Nephron progenitor cell (in vitro differentiated cells): ENCODE data around the gene LRIG1.
A peak's percentile ranks its signal among the peaks of the same experiment; 100 is the strongest.

Experiments used
- DNase-seq: peaks from one replicate; pipeline ENCODE4 v3.0.0; 2021
- H3K27ac Mint-ChIP-seq: 2 replicates; pipeline ENCODE4 v1.8.0; 2021; ENCODE audit warnings: mild to moderate bottlenecking, moderate library complexity, mixed read lengths
- H3K27me3 Mint-ChIP-seq: 2 replicates; pipeline ENCODE4 v1.8.0; 2021; ENCODE audit warnings: mild to moderate bottlenecking, low read depth, mixed read lengths; ENCODE audit not compliant: poor library complexity
- H3K36me3 Mint-ChIP-seq: 2 replicates; pipeline ENCODE4 v1.8.0; 2021; ENCODE audit warnings: low read depth, mixed read lengths
- H3K4me1 Mint-ChIP-seq: 2 replicates; pipeline ENCODE4 v1.8.0; 2021; ENCODE audit warnings: mixed read lengths
- H3K4me3 Mint-ChIP-seq: 2 replicates; pipeline ENCODE4 v1.8.0; 2021; ENCODE audit warnings: mild to moderate bottlenecking, moderate library complexity, mixed read lengths
- H3K9me3 Mint-ChIP-seq: 2 replicates; pipeline ENCODE4 v1.8.0; 2021; ENCODE audit warnings: mild to moderate bottlenecking, moderate library complexity, mixed read lengths
- TF ChIP-seq, protein P1 (sequence below): fragments of 200-600 bp; sonication (generic); IDR thresholded peaks from 2 replicates; pipeline ENCODE4 v1.5.0; 2021; ENCODE audit warnings: antibody characterized with exemption

LRIG1 gene

DNA sequence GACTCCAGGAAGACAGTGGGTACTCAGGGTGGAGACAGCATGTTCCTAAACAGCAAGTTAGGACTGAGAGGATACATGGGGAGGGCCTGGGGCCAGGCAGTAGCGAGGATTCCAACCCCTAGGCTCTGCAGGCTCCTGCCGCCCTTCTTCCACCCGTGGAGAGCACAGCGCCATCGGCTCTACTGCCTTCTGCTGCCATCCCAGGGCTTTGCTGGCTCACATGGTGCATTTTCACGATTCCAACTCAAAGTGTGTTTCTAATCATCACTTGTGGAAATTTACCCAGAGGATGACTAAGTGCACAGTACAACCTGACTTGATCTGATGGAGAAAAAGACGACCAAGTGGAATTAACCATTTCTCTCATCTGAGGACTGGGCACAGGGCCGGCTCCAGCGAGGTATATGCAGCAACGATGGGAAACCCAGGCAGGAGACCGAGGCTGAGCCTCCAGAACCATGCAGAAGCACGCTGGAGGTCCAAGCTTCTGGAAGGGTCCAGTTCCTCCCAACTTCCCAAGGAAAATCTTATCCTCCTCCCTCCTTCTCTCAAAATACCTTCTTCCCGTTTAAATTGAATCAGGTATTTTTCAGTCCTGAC, 104.6 kb downstream of the LRIG1 start:
- peaks cover 60% of the 10 kb centered on the region for H3K4me1 Mint-ChIP-seq
- peaks cover 82% of the 10 kb centered on the region for H3K36me3 Mint-ChIP-seq
- peak overlapping the region; percentile 59 for H3K27ac Mint-ChIP-seq
- H3K4me3 Mint-ChIP-seq: no peak overlapping the region
- H3K9me3 Mint-ChIP-seq: no peaks in the 10 kb centered on the region
- no peak for DNase-seq
- TF ChIP-seq, protein P1, sequence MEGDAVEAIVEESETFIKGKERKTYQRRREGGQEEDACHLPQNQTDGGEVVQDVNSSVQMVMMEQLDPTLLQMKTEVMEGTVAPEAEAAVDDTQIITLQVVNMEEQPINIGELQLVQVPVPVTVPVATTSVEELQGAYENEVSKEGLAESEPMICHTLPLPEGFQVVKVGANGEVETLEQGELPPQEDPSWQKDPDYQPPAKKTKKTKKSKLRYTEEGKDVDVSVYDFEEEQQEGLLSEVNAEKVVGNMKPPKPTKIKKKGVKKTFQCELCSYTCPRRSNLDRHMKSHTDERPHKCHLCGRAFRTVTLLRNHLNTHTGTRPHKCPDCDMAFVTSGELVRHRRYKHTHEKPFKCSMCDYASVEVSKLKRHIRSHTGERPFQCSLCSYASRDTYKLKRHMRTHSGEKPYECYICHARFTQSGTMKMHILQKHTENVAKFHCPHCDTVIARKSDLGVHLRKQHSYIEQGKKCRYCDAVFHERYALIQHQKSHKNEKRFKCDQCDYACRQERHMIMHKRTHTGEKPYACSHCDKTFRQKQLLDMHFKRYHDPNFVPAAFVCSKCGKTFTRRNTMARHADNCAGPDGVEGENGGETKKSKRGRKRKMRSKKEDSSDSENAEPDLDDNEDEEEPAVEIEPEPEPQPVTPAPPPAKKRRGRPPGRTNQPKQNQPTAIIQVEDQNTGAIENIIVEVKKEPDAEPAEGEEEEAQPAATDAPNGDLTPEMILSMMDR: no peak
- peaks cover 2% of the 10 kb centered on the region for H3K27me3 Mint-ChIP-seq

DNA sequence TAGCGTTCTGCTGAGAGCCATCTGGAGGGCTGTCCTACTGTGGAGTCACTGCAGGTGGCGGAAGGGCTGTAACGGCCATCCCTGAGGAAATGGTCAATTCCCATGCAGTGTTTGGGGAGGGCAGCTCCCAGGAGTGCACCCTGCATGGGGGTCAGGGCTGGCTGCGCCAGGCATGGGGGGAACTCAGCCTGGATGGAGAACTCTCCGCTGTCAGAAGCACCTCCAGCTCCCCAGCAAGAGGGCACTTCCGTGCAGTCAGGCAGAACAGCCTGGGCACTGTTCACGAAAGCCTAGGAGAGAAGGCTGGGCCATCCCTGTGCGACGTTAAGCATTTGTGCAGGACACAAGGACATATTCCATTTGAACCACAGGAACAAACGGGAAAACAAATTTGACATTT, 105.2 kb downstream of the LRIG1 start:
- Mint-ChIP-seq H3K4me3 (no peak overlapping the region), H3K27ac (no peak overlapping the region), H3K27me3 (peaks cover 2% of the 10 kb centered on the region), H3K9me3 (no peaks in the 10 kb centered on the region), H3K4me1 (peaks cover 53% of the 10 kb centered on the region), H3K36me3 (peaks cover 88% of the 10 kb centered on the region)
- DNase-seq: no peak
- TF ChIP-seq, protein P1: no peak

DNA sequence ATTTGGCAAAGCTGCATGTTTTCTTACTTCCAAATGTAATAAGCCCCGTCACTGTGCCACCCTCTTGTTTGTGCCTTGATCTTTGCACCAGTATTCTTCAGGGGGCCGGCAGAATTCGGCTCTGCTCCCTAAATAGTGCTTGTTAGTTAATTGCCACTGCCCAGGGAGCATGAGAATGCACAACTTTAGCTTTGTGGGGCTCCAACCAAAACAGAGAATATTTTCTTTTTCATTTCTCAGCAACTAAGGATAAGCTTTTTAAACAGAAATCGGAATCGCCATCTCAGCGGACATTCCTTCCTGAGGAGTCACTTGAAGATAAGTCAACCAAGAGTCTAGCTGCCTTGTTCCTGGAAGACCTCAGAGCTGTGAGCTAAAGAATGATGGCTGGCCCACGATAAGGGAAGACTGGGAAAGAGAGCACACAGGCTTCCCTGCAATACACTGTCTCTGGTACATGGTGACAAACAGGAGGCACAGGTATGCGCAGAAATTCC, 106.0 kb downstream of the LRIG1 start:
- Mint-ChIP-seq H3K9me3 (no peaks in the 10 kb centered on the region), H3K4me1 (peaks cover 45% of the 10 kb centered on the region), H3K27me3 (peaks cover 2% of the 10 kb centered on the region), H3K36me3 (peaks cover 93% of the 10 kb centered on the region), H3K27ac (peak overlapping the region; percentile 64), H3K4me3 (peak overlapping the region; percentile 32)
- TF ChIP-seq, protein P1: no peak
- DNase-seq: no peak

DNA sequence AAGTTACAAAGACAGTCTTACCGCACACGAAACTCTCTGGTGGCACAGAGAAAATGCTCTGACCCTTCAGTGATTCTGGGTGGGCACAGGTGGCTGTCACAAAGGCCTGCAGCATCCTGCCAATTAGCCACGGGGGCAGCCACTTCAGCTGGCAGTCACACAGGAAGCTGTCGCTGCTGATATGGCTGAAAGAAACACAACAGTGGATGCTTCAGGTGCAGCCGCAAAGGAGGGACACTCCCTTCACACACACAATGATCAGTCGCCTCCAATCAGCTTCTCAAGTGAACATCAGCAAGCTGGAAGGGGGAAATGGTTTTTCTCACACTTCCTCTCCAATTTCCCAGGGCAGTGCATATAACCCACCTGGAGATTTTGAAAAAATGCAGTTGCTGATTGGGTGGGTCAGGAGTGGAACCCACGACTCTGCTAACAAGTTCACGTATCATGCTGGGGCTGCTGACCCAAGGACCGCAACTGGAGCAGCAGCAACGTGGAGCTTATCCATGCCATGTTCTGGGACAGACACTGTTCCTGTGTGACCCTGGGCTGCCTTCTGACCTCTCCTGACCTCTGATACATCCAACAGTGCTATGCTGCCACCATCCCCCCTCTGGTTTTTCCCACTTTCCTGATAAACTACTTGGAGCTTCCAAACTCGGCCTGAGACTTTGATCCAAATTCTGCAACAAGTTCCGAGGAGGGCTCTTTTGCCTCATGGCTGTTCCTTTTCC, 106.6 kb downstream of the LRIG1 start:
- H3K36me3 Mint-ChIP-seq: peaks cover 96% of the 10 kb centered on the region
- peak overlapping the region; percentile 3 for H3K4me3 Mint-ChIP-seq
- no peaks in the 10 kb centered on the region for H3K9me3 Mint-ChIP-seq
- TF ChIP-seq, protein P1: no peak
- H3K4me1 Mint-ChIP-seq: peaks cover 42% of the 10 kb centered on the region
- H3K27me3 Mint-ChIP-seq: peaks cover 2% of the 10 kb centered on the region
- H3K27ac Mint-ChIP-seq: peak overlapping the region; percentile 11
- DNase-seq: peak; percentile 15

DNA sequence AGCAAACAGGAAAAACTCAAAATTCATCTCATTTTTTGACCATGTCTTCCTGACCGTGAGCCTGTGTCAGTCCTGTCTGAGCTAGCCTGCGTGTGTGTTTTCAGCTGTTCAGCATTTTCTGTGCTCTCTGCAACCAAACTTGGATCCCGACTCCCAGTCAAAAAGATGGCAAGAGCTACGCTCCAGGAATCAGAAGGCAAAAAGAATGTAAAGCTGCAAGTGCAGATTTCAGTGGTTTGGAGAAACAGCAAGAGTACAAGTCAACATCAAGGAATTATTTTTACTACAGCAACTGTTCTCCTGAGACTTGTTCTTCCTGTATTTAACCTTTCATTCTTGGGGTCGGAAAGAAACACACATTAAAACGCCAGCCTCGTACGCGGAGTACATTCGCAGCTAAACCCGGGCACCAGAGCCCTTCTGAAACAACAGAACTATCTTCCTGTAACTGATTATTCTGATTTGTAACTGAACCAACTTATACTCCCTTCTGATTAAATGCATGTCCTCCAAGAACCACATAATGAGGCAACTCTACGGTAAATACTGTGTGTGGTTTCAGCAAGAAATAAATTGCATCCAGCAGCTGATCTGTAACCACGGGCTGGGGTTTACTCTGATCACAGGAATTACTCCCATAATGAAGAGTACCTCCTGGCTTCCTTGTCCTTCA, 107.4 kb downstream of the LRIG1 start:
- Mint-ChIP-seq H3K27me3 (peaks cover 2% of the 10 kb centered on the region), H3K36me3 (peaks cover 96% of the 10 kb centered on the region), H3K4me3 (no peak overlapping the region), H3K4me1 (peaks cover 35% of the 10 kb centered on the region), H3K9me3 (peaks cover 3% of the 10 kb centered on the region), H3K27ac (peak overlapping the region; percentile 9)
- TF ChIP-seq, protein P1: no peak
- no peak for DNase-seq
